Stimulated activated CD4-positive, alpha-beta T cell treated with anti-CD3 and anti-CD28 coated beads, TNF-alpha, amount 100 ng/mL, for 48 hours (primary cell): ENCODE data around the gene TET3.
"Not testable (repeated sequence)": the region's sequence is repeated elsewhere in the genome, so short reads cannot be mapped to it uniquely, and the experiment has no call there.

Experiments
- DNase-seq, 3 donors: peaks; one replicate each; pipeline ENCODE4 v3.0.0-alpha.2; 2020; ENCODE audit warnings: low read depth in 3 of 3

Gene TET3

GRCh38 chr2:73984203-73984921 lies at the start of gene TET3:
Gene TET3 (plus strand): TSS chr2:73984910. CDS start chr2:73986404, 1,494 bp downstream.
- no peak for DNase-seq

GRCh38 chr2:73935641-73936040 lies 49.1 kb upstream of the TET3 start:
- no peak for DNase-seq

GRCh38 chr2:73937103-73937885 lies 47.4 kb upstream of the TET3 start:
- DNase-seq = no peak

GRCh38 chr2:73937899-73938298 lies 46.8 kb upstream of the TET3 start:
- no peak for DNase-seq

GRCh38 chr2:73938718-73939352 lies 45.9 kb upstream of the TET3 start:
- no peak for DNase-seq

- peak in 1 of 3 donors; percentile 27 for DNase-seq
Observed at GRCh38 chr2:73939419-73939818, 45.3 kb upstream of the TET3 start.

- DNase-seq = not testable (repeated sequence)
Observed at GRCh38 chr2:73940066-73940465, 44.6 kb upstream of the TET3 start.

GRCh38 chr2:73942664-73943063 lies 42.0 kb upstream of the TET3 start:
- no peak for DNase-seq

- DNase-seq = no peak
Observed at GRCh38 chr2:73944714-73945113, 40.0 kb upstream of the TET3 start.

- DNase-seq = no peak
Observed at GRCh38 chr2:73946215-73946614, 38.5 kb upstream of the TET3 start.

- no peak for DNase-seq
Observed at GRCh38 chr2:73946666-73947065, 38.0 kb upstream of the TET3 start.

GRCh38 chr2:73947412-73948018 lies 37.2 kb upstream of the TET3 start:
- DNase-seq = no peak

GRCh38 chr2:73949802-73950201 lies 34.9 kb upstream of the TET3 start:
- no peak for DNase-seq

GRCh38 chr2:73952499-73953446 lies 31.9 kb upstream of the TET3 start:
- DNase-seq = no peak

GRCh38 chr2:73956218-73956865 lies 28.4 kb upstream of the TET3 start:
- no peak for DNase-seq

- no peak for DNase-seq
Observed at GRCh38 chr2:73961274-73961673, 23.4 kb upstream of the TET3 start.

- DNase-seq = no peak
Observed at GRCh38 chr2:73961823-73962615, 22.7 kb upstream of the TET3 start.

GRCh38 chr2:73962798-73963197 lies 21.9 kb upstream of the TET3 start:
- no peak for DNase-seq

- no peak for DNase-seq
Observed at GRCh38 chr2:73963385-73964120, 21.2 kb upstream of the TET3 start.
